ENCODE measurements around the gene DCUN1D4.

The DCUN1D4 gene

GRCh38 chr4:51862781-51863180 is 19.8 kb downstream of the DCUN1D4 start:
- H3K4me3 ChIP-seq (ENCODE audit: low read depth, low read length): no peak overlapping the region
- no peak for TF ChIP-seq CTCF (IDR thresholded peaks at IDR 0.05; ENCODE audit: borderline replicate concordance, insufficient read depth, low read depth, low read length)

- no peak overlapping the region for H3K4me3 ChIP-seq (ENCODE audit: low read depth, low read length)
- TF ChIP-seq CTCF (IDR thresholded peaks at IDR 0.05; ENCODE audit: borderline replicate concordance, insufficient read depth, low read depth, low read length): no peak
Measured at GRCh38 chr4:51865717-51866116, 22.8 kb downstream of the DCUN1D4 start.

DNA sequence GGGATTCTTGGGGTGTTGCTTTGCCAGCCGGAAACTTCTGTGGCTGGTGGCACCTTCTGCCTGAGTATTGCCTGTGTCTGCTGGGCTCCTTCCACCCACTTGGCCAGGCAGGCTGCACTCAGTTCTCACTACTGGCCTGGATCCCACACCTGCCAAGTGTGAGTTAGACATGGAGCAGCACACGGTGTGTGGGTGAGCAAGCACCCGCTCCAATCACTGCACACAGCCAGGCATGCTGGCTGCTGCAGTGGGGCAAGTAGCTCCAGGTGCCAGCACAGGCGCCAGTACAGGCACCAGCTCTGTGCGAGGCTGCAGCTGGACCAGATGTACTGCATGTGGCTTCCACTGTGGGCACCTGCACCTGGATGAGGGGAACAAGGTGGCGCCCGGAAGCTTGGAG is 23.9 kb downstream of the DCUN1D4 start:
- no peak overlapping the region for H3K4me3 ChIP-seq (ENCODE audit: low read depth, low read length)
- TF ChIP-seq CTCF (IDR thresholded peaks at IDR 0.05; ENCODE audit: borderline replicate concordance, insufficient read depth, low read depth, low read length): no peak

DNA sequence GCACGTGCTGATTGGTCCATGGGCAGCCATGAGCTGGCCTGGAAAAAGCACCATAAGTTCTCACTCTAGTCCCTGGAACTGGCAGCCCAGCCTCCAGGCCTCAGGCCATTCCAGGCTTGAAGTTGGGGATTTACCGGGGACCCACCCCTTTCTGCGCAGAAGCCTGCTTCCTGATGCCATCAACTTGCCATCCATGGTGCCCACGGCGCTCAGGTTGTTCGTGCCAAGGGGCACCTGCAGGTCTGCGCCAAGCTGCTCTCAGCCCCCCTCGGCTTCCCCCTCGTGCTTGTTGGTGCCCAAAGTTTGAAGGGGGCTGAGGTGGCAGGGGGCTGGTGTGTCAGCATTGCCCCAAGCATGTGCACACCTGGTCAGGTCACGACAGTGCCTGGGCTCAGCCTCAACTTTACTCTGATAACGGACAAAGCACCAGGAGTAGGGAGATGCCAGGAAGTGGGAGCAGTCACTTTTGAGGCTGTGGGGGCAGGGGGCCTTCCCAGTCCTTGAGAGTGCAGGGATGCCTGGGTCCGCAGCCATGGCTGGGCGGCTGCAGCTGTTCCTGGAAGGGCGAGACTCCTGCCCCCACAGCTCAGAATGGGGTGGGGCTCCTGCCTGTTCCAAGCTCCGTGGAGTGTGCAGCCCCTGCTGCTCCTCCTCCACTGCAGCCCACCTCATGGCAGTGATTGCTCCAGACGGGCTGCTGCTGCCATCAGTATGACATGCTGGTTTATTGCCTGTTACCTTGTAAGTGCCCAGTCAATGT is 24.9 kb downstream of the DCUN1D4 start:
- TF ChIP-seq CTCF (IDR thresholded peaks at IDR 0.05; ENCODE audit: borderline replicate concordance, insufficient read depth, low read depth, low read length): no peak
- H3K4me3 ChIP-seq (ENCODE audit: low read depth, low read length): no peak overlapping the region

- no peak for TF ChIP-seq CTCF (IDR thresholded peaks at IDR 0.05; ENCODE audit: borderline replicate concordance, insufficient read depth, low read depth, low read length)
- H3K4me3 ChIP-seq (ENCODE audit: low read depth, low read length): no peak overlapping the region
Measured at GRCh38 chr4:51868449-51868847, 25.5 kb downstream of the DCUN1D4 start.

DNA sequence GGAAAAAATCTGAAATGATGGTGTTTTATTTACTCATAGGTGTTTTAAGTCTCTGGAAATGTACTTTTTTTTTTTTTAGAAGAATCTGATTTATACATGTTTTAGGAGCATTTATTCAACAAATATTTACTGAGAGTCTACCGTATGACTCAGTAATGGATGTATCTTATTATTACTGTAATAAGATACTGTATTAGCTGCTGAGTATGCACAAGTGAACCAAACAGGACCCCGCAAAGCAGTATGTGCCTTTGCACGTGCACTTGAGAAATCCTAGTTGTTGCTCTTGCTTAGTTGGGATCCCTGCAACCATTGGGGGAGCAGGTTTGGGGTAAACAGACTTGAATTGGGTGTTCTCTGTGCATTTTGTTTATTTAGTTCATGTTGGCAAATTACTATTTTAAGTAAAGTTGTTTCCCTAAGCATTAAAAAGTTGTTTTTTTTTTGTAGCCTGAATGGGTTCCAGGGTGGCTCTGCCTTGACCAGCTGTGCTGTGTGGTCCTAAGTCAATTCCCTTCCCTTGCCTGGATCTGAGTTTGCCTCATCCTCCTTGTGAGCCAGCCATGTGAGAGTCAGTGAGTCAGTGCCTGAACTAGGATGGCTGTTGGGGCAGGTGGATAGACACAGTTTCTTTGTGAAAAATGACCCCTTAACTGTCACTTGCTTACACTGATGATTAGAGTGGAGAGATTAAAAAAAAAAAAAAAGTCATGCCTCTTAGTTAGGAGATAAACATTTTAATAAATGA is 27.7 kb downstream of the DCUN1D4 start:
- no peak overlapping the region for H3K4me3 ChIP-seq (ENCODE audit: low read depth, low read length)
- no peak for TF ChIP-seq CTCF (IDR thresholded peaks at IDR 0.05; ENCODE audit: borderline replicate concordance, insufficient read depth, low read depth, low read length)

Measured in GM12875 (cell line).